Stimulated activated CD4-positive, alpha-beta T cell treated with anti-CD3 and anti-CD28 coated beads, Interleukin-2, amount 100 ng/mL, for 4 hours (primary cell): ENCODE results near the gene TIMP2.
"Not testable (repeated sequence)": the region's sequence is repeated elsewhere in the genome, so short reads cannot be mapped to it uniquely, and the experiment has no call there.

Source experiments
- DNase-seq: peaks from one replicate; pipeline ENCODE4 v3.0.0-alpha.2; 2020; ENCODE audit warnings: low read depth

TIMP2 gene

GRCh38 chr17:78868391-78868790 lies 56.8 kb downstream of the TIMP2 start:
- DNase-seq, result no peak

GRCh38 chr17:78867046-78867445 lies 58.1 kb downstream of the TIMP2 start:
- DNase-seq, result not testable (repeated sequence)

GRCh38 chr17:78865682-78866390 lies 59.4 kb downstream of the TIMP2 start:
- DNase-seq, result peak; percentile 38

- no peak for DNase-seq
Measured at GRCh38 chr17:78864117-78864516, 61.1 kb downstream of the TIMP2 start.

- DNase-seq, result no peak
Measured at GRCh38 chr17:78862073-78863023, 62.8 kb downstream of the TIMP2 start.

- no peak for DNase-seq
Measured at GRCh38 chr17:78861229-78861628, 64.0 kb downstream of the TIMP2 start.

GRCh38 chr17:78859051-78859450 lies 66.1 kb downstream of the TIMP2 start:
- DNase-seq, result no peak

- DNase-seq, result no peak
Measured at GRCh38 chr17:78857266-78857665, 67.9 kb downstream of the TIMP2 start.

GRCh38 chr17:78855561-78856165 lies 69.5 kb downstream of the TIMP2 start:
- no peak for DNase-seq

- no peak for DNase-seq
Measured at GRCh38 chr17:78854508-78854907, 70.7 kb downstream of the TIMP2 start.

GRCh38 chr17:78853926-78854394 lies 71.2 kb downstream of the TIMP2 start:
- DNase-seq, result no peak

- no peak for DNase-seq
Measured at GRCh38 chr17:78852709-78853121, 72.5 kb downstream of the TIMP2 start.

GRCh38 chr17:78849026-78849425 lies 76.2 kb downstream of the TIMP2 start:
- DNase-seq, result no peak

- no peak for DNase-seq
Measured at GRCh38 chr17:78847052-78847451, 78.1 kb downstream of the TIMP2 start.

GRCh38 chr17:78844301-78845005 lies 80.7 kb downstream of the TIMP2 start:
- DNase-seq, result no peak

- peak; percentile 41 for DNase-seq
Measured at GRCh38 chr17:78842881-78843565, 82.2 kb downstream of the TIMP2 start.

GRCh38 chr17:78840780-78841611 lies 84.2 kb downstream of the TIMP2 start, which contains the start of gene USP36:
TSS of gene USP36 (minus strand) at chr17:78840814. CDS start at chr17:78836363, 4,451 bp downstream.
- peak; percentile 100 for DNase-seq

GRCh38 chr17:78840530-78840779 lies 84.7 kb downstream of the TIMP2 start:
- DNase-seq, result no peak

GRCh38 chr17:78839762-78840529 lies 85.2 kb downstream of the TIMP2 start:
- peak; percentile 44 for DNase-seq
